Neural progenitor cell (in vitro differentiated cells): ENCODE data around the gene KIAA1217. TPM values are rescaled to one million over a fixed set of nuclear protein-coding genes. Genes with fewer than 3 reads are reported as not detected.

ENCODE experiments used
- DNase-seq: peaks from one replicate; pipeline ENCODE4 v3.0.0-alpha.2; 2016; ENCODE audit warnings: low spot score
- H2AFZ ChIP-seq: fragments of 200-600 bp; sonication (generic); replicated peaks from 2 replicates; pipeline ENCODE4 v1.6.1; 2016; ENCODE audit warnings: antibody characterized with exemption
- H3F3A ChIP-seq: fragments of 200-600 bp; sonication (generic); 2 replicates; pipeline ENCODE4 v1.6.1; 2016; ENCODE audit warnings: antibody characterized with exemption, low read depth
- H3K27ac ChIP-seq: fragments of 200-600 bp; sonication (generic); 2 replicates; pipeline ENCODE4 v1.5.1; 2016; ENCODE audit warnings: mild to moderate bottlenecking
- H3K27me3 ChIP-seq: fragments of 200-600 bp; sonication (generic); 2 replicates; pipeline ENCODE4 v1.6.1; 2016; ENCODE audit warnings: mild to moderate bottlenecking, moderate library complexity
- H3K36me3 ChIP-seq: fragments of 200-600 bp; sonication (generic); 2 replicates; pipeline ENCODE4 v1.5.1; 2016
- H3K4me1 ChIP-seq: fragments of 200-600 bp; sonication (generic); 2 replicates; pipeline ENCODE4 v1.6.1; 2016; ENCODE audit warnings: mixed run types
- H3K4me2 ChIP-seq: fragments of 200-600 bp; sonication (generic); 2 replicates; pipeline ENCODE4 v1.6.1; 2016
- H3K4me3 ChIP-seq: fragments of 200-600 bp; sonication (generic); 2 replicates; pipeline ENCODE4 v1.5.1; 2016
- H3K79me2 ChIP-seq: fragments of 200-600 bp; sonication (generic); 2 replicates; pipeline ENCODE4 v1.6.1; 2016; ENCODE audit warnings: low read depth
- H3K9ac ChIP-seq: fragments of 200-600 bp; sonication (generic); 2 replicates; pipeline ENCODE4 v1.6.1; 2016
- H3K9me3 ChIP-seq: fragments of 200-600 bp; sonication (generic); 2 replicates; pipeline ENCODE4 v1.5.1; 2016; ENCODE audit warnings: low read depth
- H4K20me1 ChIP-seq: fragments of 200-600 bp; sonication (generic); 2 replicates; pipeline ENCODE4 v1.6.1; 2016; ENCODE audit warnings: low read depth
- H3K27ac Mint-ChIP-seq: 3 replicates; pipeline ENCODE4 v1.8.0; 2021; ENCODE audit warnings: mixed read lengths
- H3K27me3 Mint-ChIP-seq: 2 replicates; pipeline ENCODE4 v1.8.0; 2022; ENCODE audit warnings: low read depth, mild to moderate bottlenecking, inconsistent platforms, moderate library complexity, mixed read lengths; ENCODE audit not compliant: insufficient read depth
- H3K36me3 Mint-ChIP-seq: 3 replicates; pipeline ENCODE4 v1.8.0; 2021; ENCODE audit warnings: mixed read lengths
- H3K4me1 Mint-ChIP-seq: 3 replicates; pipeline ENCODE4 v1.8.0; 2021; ENCODE audit warnings: mixed read lengths
- H3K4me3 Mint-ChIP-seq: 3 replicates; pipeline ENCODE4 v1.8.0; 2021; ENCODE audit warnings: mild to moderate bottlenecking, moderate library complexity, mixed read lengths
- H3K9me3 Mint-ChIP-seq: 3 replicates; pipeline ENCODE4 v1.8.0; 2020; ENCODE audit warnings: mixed read lengths
- EZH2 ChIP-seq: fragments of 200-600 bp; sonication (generic); IDR thresholded peaks from 2 replicates; pipeline ENCODE4 v1.6.1; 2017; ENCODE audit warnings: antibody characterized with exemption, mild to moderate bottlenecking, moderate library complexity
- EZH2phosphoT487 ChIP-seq: fragments of 200-600 bp; sonication (generic); IDR thresholded peaks from 2 replicates; pipeline ENCODE4 v1.6.1; 2017; ENCODE audit warnings: antibody characterized with exemption
- total RNA-seq: library from RNA; depleted of rRNA; stranded (reverse); fragments of >200 nt; gene quantifications from 2 replicates; pipeline ENCODE4 v1.2.3, GENCODE V29; 2015; ENCODE audit warnings: low replicate concordance
- TF ChIP-seq, protein P1 (sequence below): fragments of 200-600 bp; sonication (generic); IDR thresholded peaks from 2 replicates; pipeline ENCODE4 v1.5.1; 2017; ENCODE audit warnings: antibody characterized with exemption, mild to moderate bottlenecking

Gene KIAA1217
- total RNA-seq, 1 donor from 2014 or later: 13.1 TPM

DNA sequence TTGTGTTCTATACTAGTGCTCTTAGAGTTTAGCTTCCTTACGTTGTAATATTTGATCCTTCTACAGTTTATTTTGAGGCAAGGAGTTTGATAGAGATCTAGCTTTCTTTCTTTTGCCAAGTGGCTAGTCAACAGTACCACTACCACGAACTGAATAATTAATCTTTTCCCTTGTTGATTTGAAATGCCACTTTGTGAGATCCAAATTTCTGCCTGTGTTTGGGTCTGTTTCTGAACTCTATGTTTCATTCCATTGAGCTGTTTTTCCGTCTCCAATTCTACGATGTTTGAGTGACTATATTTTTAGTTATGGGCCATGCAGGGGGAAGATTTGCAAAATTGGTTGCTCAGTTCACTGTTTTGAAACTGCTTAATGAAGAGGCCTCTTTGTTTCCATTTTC, 134.7 kb downstream of the KIAA1217 start:
- H3K4me3 Mint-ChIP-seq: no peak overlapping the region
- no peak overlapping the region for H3K9ac ChIP-seq

DNA sequence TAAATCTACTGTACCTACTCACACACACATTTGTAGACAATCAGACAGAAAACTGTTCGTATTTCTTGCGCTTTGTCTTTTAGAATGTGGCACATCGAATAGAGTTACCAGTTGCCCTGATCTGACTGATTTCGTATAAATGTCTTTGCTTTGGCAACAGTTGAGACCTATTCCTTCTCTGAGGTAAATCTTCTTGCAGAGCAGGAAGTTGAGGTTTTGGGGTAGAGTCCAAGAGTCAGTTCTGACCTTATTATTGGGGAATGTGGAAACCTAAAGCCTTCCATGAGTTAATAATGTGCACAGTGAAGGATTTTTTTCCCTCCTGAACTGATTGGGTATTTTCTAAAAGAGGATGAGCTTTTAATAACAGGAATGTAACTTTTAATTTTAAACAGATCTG, 135.3 kb downstream of the KIAA1217 start:
- Histone ChIP-seq H3F3A (no peaks in the 10 kb centered on the region), H3K27ac (no peak overlapping the region), H3K27me3 (no peaks in the 10 kb centered on the region), H3K9ac (no peak overlapping the region), H3K79me2 (peaks cover 9% of the 10 kb centered on the region), H4K20me1 (peaks cover 3% of the 10 kb centered on the region), H3K4me1 (peaks cover 13% of the 10 kb centered on the region), H2AFZ (no peak overlapping the region), H3K4me2 (peak overlapping the region; percentile 42), H3K36me3 (no peaks in the 10 kb centered on the region), H3K4me3 (no peak overlapping the region), H3K9me3 (no peaks in the 10 kb centered on the region)
- H3K36me3 Mint-ChIP-seq: peaks cover 2% of the 10 kb centered on the region
- peaks cover 10% of the 10 kb centered on the region for H3K4me1 Mint-ChIP-seq
- no peak for DNase-seq
- H3K27ac Mint-ChIP-seq: no peak overlapping the region
- no peak overlapping the region for H3K4me3 Mint-ChIP-seq
- TF ChIP-seq EZH2phosphoT487: no peak
- TF ChIP-seq, protein P1, sequence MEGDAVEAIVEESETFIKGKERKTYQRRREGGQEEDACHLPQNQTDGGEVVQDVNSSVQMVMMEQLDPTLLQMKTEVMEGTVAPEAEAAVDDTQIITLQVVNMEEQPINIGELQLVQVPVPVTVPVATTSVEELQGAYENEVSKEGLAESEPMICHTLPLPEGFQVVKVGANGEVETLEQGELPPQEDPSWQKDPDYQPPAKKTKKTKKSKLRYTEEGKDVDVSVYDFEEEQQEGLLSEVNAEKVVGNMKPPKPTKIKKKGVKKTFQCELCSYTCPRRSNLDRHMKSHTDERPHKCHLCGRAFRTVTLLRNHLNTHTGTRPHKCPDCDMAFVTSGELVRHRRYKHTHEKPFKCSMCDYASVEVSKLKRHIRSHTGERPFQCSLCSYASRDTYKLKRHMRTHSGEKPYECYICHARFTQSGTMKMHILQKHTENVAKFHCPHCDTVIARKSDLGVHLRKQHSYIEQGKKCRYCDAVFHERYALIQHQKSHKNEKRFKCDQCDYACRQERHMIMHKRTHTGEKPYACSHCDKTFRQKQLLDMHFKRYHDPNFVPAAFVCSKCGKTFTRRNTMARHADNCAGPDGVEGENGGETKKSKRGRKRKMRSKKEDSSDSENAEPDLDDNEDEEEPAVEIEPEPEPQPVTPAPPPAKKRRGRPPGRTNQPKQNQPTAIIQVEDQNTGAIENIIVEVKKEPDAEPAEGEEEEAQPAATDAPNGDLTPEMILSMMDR: no peak
- no peak for TF ChIP-seq EZH2
- no peaks in the 10 kb centered on the region for H3K27me3 Mint-ChIP-seq
- peaks cover 5% of the 10 kb centered on the region for H3K9me3 Mint-ChIP-seq

More for the DNA sequence above, 134.7 kb downstream of the KIAA1217 start:
- Mint-ChIP-seq H3K9me3 (peaks cover 5% of the 10 kb centered on the region), H3K36me3 (no peaks in the 10 kb centered on the region), H3K27me3 (no peaks in the 10 kb centered on the region), H3K27ac (no peak overlapping the region), H3K4me1 (peaks cover 10% of the 10 kb centered on the region)
- Histone ChIP-seq H3K9me3 (no peaks in the 10 kb centered on the region), H3K27ac (no peak overlapping the region), H3K79me2 (peaks cover 9% of the 10 kb centered on the region), H3K27me3 (no peaks in the 10 kb centered on the region), H2AFZ (no peak overlapping the region), H3K36me3 (no peaks in the 10 kb centered on the region), H3K4me2 (no peak overlapping the region), H4K20me1 (peaks cover 3% of the 10 kb centered on the region), H3K4me1 (peaks cover 13% of the 10 kb centered on the region), H3K4me3 (no peak overlapping the region), H3F3A (no peaks in the 10 kb centered on the region)
- DNase-seq: no peak
- TF ChIP-seq, protein P1: no peak
- TF ChIP-seq EZH2phosphoT487 (no peak), EZH2 (no peak)

DNA sequence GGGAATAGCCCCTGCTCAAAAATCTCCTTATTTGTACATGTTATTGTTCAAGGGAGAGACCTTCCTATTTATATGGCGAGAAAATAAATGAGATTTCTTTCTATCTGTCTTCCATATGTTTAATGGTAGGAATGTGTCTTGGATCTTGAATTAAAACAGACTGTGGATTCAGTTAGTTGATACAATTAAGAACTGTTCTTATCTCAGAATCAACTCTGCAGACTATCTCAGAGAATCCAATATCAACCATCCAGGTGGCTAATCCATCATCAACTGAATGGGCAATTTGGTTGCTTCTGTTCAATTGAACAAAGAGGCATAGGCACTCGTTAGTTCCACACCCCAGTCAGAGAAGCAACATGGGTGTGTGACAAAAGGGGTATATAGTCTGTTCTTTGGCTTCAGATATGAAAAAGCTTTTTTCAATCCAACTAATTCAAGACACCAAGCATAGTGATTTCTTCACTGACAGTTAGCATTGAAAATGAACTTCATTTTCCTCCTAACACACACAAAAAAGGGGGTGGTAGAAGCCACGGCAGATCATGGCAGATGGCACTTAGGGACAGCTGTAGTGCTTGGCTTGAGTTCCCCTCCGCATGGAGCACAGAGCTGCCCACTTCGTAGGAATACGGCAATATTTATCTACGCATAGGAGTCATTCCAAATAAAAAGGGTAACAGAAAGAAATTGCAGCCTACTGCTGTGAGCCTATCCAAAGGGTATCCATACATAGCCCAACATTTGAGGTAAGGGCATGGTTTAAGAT, 135.9 kb downstream of the KIAA1217 start:
- peaks cover 10% of the 10 kb centered on the region for H3K4me1 Mint-ChIP-seq
- H3K36me3 Mint-ChIP-seq: peaks cover 2% of the 10 kb centered on the region
- Histone ChIP-seq H3K27ac (no peak overlapping the region), H3K27me3 (no peaks in the 10 kb centered on the region), H3K4me3 (no peak overlapping the region), H3K9ac (no peak overlapping the region), H3K79me2 (peaks cover 9% of the 10 kb centered on the region), H3K4me1 (peaks cover 13% of the 10 kb centered on the region), H3K36me3 (no peaks in the 10 kb centered on the region), H3K9me3 (no peaks in the 10 kb centered on the region), H2AFZ (no peak overlapping the region), H4K20me1 (peaks cover 3% of the 10 kb centered on the region), H3K4me2 (peak overlapping the region; percentile 42), H3F3A (no peaks in the 10 kb centered on the region)
- H3K27me3 Mint-ChIP-seq: no peaks in the 10 kb centered on the region
- H3K9me3 Mint-ChIP-seq: peaks cover 2% of the 10 kb centered on the region
- no peak overlapping the region for H3K27ac Mint-ChIP-seq
- peak; percentile 34 for DNase-seq
- TF ChIP-seq EZH2 (no peak), EZH2phosphoT487 (no peak)
- TF ChIP-seq, protein P1: no peak
- no peak overlapping the region for H3K4me3 Mint-ChIP-seq
